Testis (tissue), 2 donors: Measurements from ENCODE around the gene CLCN4.

Experiments
- POLR2A ChIP-seq: fragments of 450-650 bp; IDR thresholded peaks from one replicate; pipeline ENCODE4 v1.6.1; 2017; ENCODE audit warnings: antibody characterized with exemption, mild to moderate bottlenecking, moderate library complexity
- TF ChIP-seq, protein P1 (sequence below), 3 experiments: fragments of 450-650 bp in 2 of 3; fragments of 200-600 bp in 1 of 3; sonication (generic) in 1 of 3; IDR thresholded peaks; one replicate each; pipeline ENCODE4 v1.5.1; 2016 to 2019; ENCODE audit warnings: antibody characterized with exemption in 3 of 3, mild to moderate bottlenecking in 2 of 3, moderate library complexity in 1 of 3

DNA sequence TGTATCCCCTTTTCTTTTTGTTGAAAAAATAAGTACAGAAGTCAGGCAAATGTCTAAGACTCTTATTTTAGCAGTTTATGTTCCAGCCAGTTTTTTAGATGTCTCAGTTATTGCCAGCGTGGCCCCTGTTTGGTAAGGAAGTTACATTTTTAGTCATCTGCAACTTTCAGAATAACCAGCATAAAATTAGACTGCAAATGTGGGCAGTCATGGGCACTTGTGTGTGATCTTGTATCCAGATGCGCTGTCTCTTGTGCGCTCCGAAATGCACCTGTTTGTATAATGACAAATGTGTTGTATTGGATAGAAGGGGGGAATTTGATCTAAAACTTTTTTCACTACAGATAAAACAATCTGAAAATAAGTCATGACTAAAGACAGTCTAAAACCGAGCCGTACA lies 44.3 kb upstream of the CLCN4 start:
- TF ChIP-seq, protein P1, sequence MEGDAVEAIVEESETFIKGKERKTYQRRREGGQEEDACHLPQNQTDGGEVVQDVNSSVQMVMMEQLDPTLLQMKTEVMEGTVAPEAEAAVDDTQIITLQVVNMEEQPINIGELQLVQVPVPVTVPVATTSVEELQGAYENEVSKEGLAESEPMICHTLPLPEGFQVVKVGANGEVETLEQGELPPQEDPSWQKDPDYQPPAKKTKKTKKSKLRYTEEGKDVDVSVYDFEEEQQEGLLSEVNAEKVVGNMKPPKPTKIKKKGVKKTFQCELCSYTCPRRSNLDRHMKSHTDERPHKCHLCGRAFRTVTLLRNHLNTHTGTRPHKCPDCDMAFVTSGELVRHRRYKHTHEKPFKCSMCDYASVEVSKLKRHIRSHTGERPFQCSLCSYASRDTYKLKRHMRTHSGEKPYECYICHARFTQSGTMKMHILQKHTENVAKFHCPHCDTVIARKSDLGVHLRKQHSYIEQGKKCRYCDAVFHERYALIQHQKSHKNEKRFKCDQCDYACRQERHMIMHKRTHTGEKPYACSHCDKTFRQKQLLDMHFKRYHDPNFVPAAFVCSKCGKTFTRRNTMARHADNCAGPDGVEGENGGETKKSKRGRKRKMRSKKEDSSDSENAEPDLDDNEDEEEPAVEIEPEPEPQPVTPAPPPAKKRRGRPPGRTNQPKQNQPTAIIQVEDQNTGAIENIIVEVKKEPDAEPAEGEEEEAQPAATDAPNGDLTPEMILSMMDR (IDR thresholded peaks at IDR 0.05): no peak
- no peak for TF ChIP-seq POLR2A
